HepG2 (cell line): Measurements from ENCODE around the gene KLHL35. TPM values are rescaled to one million over a fixed set of nuclear protein-coding genes. Genes with fewer than 3 reads are reported as not detected.

ENCODE experiments used
- MAX ChIP-seq: IDR thresholded peaks from 2 replicates; pipeline ENCODE4 v1.6.1; 2012; ENCODE audit warnings: inconsistent platforms
- MLX ChIP-seq: IDR thresholded peaks from 2 replicates; pipeline ENCODE4 v1.6.1; 2016
- NR2F6 ChIP-seq, 2 experiments: IDR thresholded peaks; 2 replicates each; pipeline ENCODE4 v1.6.1; 2016; ENCODE audit warnings: antibody characterized with exemption in 1 of 2, mild to moderate bottlenecking in 1 of 2
- RARA ChIP-seq: IDR thresholded peaks from 2 replicates; pipeline ENCODE4 v1.6.1; 2016; ENCODE audit warnings: missing genetic modification reagents, missing compliant biosample characterization
- ZFY ChIP-seq: sonication (generic); formaldehyde crosslinking; IDR thresholded peaks from 2 replicates; pipeline ENCODE4 v1.4.0; 2020; ENCODE audit warnings: missing genetic modification reagents
- ZNF10 ChIP-seq: sonication (generic); formaldehyde crosslinking; IDR thresholded peaks from 2 replicates; pipeline ENCODE4 v1.4.0; 2020; ENCODE audit warnings: mild to moderate bottlenecking, low read depth, missing genetic modification reagents, borderline replicate concordance
- ZNF362 ChIP-seq: sonication (generic); formaldehyde crosslinking; IDR thresholded peaks from 2 replicates; pipeline ENCODE4 v1.4.0; 2020; ENCODE audit warnings: missing genetic modification reagents, mild to moderate bottlenecking, borderline replicate concordance
- ZNF766 ChIP-seq: sonication (generic); formaldehyde crosslinking; IDR thresholded peaks from 2 replicates; pipeline ENCODE4 v1.5.0; 2020; ENCODE audit warnings: missing genetic modification reagents, borderline replicate concordance
- polyA plus RNA-seq, 8 experiments: library from polyadenylated mRNA; depleted of rRNA in 3 of 8; stranded (reverse) in 7 of 8; unstranded in 1 of 8; fragments of >200 nt; fragmentation: Illumina TruSeq in 4 of 8; extraction: Trizol in 4 of 8; gene quantifications; 2 replicates each; pipeline versions ENCODE4 v1.2.1 to v1.2.3, GENCODE V29; 2011 to 2016; ENCODE audit warnings: low read depth in 4 of 8, missing spikeins in 1 of 8, mixed read lengths in 1 of 8; ENCODE audit not compliant: insufficient read depth in 1 of 8
- total RNA-seq, 5 experiments: library from RNA; depleted of rRNA; stranded (reverse); fragments of >200 nt; fragmentation: Illumina TruSeq; extraction: Trizol; gene quantifications; 2 replicates each; pipeline ENCODE4 v1.2.3, GENCODE V29; 2016; ENCODE audit warnings: low read depth in 1 of 5
- TF ChIP-seq, protein P1 (sequence below): sonication (generic); formaldehyde crosslinking; IDR thresholded peaks from 2 replicates; pipeline ENCODE4 v1.4.0; 2020; ENCODE audit warnings: missing genetic modification reagents
- TF ChIP-seq, protein P2 (sequence below): sonication (generic); formaldehyde crosslinking; IDR thresholded peaks from 2 replicates; pipeline ENCODE4 v1.4.0; 2020; ENCODE audit warnings: missing genetic modification reagents

KLHL35 gene
- total and polyA plus RNA-seq, 2 of the 13 experiments (the other 11 are each of a cell fraction or from before 2014, with no cell fraction given) = not detected

GRCh38 chr11:75399344-75400145 is 33.5 kb downstream of the KLHL35 start, which contains the start of gene RPS3 (continued):
- TF ChIP-seq, protein P1, sequence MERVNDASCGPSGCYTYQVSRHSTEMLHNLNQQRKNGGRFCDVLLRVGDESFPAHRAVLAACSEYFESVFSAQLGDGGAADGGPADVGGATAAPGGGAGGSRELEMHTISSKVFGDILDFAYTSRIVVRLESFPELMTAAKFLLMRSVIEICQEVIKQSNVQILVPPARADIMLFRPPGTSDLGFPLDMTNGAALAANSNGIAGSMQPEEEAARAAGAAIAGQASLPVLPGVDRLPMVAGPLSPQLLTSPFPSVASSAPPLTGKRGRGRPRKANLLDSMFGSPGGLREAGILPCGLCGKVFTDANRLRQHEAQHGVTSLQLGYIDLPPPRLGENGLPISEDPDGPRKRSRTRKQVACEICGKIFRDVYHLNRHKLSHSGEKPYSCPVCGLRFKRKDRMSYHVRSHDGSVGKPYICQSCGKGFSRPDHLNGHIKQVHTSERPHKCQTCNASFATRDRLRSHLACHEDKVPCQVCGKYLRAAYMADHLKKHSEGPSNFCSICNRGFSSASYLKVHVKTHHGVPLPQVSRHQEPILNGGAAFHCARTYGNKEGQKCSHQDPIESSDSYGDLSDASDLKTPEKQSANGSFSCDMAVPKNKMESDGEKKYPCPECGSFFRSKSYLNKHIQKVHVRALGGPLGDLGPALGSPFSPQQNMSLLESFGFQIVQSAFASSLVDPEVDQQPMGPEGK (CRISPR knock-in tag) = no peak; the same call in 1 of the 2 replicates
- TF ChIP-seq, protein P2, sequence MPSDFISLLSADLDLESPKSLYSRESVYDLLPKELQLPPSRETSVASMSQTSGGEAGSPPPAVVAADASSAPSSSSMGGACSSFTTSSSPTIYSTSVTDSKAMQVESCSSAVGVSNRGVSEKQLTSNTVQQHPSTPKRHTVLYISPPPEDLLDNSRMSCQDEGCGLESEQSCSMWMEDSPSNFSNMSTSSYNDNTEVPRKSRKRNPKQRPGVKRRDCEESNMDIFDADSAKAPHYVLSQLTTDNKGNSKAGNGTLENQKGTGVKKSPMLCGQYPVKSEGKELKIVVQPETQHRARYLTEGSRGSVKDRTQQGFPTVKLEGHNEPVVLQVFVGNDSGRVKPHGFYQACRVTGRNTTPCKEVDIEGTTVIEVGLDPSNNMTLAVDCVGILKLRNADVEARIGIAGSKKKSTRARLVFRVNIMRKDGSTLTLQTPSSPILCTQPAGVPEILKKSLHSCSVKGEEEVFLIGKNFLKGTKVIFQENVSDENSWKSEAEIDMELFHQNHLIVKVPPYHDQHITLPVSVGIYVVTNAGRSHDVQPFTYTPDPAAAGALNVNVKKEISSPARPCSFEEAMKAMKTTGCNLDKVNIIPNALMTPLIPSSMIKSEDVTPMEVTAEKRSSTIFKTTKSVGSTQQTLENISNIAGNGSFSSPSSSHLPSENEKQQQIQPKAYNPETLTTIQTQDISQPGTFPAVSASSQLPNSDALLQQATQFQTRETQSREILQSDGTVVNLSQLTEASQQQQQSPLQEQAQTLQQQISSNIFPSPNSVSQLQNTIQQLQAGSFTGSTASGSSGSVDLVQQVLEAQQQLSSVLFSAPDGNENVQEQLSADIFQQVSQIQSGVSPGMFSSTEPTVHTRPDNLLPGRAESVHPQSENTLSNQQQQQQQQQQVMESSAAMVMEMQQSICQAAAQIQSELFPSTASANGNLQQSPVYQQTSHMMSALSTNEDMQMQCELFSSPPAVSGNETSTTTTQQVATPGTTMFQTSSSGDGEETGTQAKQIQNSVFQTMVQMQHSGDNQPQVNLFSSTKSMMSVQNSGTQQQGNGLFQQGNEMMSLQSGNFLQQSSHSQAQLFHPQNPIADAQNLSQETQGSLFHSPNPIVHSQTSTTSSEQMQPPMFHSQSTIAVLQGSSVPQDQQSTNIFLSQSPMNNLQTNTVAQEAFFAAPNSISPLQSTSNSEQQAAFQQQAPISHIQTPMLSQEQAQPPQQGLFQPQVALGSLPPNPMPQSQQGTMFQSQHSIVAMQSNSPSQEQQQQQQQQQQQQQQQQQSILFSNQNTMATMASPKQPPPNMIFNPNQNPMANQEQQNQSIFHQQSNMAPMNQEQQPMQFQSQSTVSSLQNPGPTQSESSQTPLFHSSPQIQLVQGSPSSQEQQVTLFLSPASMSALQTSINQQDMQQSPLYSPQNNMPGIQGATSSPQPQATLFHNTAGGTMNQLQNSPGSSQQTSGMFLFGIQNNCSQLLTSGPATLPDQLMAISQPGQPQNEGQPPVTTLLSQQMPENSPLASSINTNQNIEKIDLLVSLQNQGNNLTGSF (CRISPR knock-in tag) = peak; percentile 67; the same call in 1 of the 2 replicates
- TF ChIP-seq MLX (CRISPR knock-in tag) (0 out of 2 replicates have a peak, but pooled peaks have one; percentile 58), RARA (CRISPR knock-in tag) (no peak), NR2F6 (IDR thresholded peaks at IDR 0.05) (no peak), NR2F6 (CRISPR knock-in tag; IDR thresholded peaks at IDR 0.05) (peak; percentile 45; the same call in 1 of the 2 replicates), MAX (peak; percentile 94), ZNF10 (no peak), ZNF766 (CRISPR knock-in tag) (peak; percentile 65; the same call in 1 of the 2 replicates), ZNF362 (0 out of 2 replicates have a peak, but pooled peaks have one; percentile 22), ZFY (CRISPR knock-in tag) (peak; percentile 99)
